Measurements from ENCODE around the gene RPL36.
"Not testable (repeated sequence)": the region's sequence is repeated elsewhere in the genome, so short reads cannot be mapped to it uniquely, and the experiment has no call there.

The RPL36 gene

GRCh38 chr19:5676105-5676771 is 13.9 kb upstream of the RPL36 start:
- DNase-seq: no peak

DNA sequence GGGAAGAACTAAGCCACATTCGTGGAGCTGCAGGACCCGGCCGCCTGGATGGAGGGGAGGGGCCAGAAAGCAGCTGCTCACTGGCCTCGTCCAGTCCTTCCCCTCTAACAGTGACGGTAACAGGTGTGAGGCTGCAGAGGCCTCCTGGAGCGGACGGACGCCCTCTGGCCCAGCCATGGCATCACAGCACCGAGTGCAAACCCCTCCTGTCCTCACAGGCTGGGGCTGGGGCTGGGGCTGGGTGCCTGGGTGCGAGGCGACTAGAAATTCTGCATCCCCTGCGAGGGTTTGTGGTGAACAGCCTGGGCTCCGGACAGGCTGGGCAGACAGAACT is 13.4 kb upstream of the RPL36 start:
- DNase-seq: no peak

DNA sequence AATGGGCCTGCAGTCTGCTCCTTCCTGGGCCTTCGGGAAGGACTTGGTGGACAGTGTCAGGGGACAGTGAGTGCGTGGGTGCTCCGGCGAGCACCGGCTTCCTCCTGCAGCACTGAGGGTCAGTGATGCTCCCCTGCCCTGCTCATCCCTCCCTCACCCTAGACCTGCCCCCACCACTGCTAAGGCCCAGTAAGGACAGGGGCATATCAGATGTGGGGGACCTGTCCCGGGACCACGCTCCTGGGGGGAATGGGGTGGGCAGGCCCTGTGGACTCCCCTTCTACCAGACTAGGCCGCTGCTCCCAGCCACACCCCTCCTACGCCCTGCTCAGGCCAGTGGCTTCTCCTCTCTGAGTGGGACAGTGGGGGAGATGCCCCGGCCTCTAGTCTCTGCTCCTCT is 13.0 kb upstream of the RPL36 start:
- DNase-seq: no peak

- DNase-seq: no peak
These were observed 12.5 kb upstream of the RPL36 start for GRCh38 chr19:5677580-5677979.

DNA sequence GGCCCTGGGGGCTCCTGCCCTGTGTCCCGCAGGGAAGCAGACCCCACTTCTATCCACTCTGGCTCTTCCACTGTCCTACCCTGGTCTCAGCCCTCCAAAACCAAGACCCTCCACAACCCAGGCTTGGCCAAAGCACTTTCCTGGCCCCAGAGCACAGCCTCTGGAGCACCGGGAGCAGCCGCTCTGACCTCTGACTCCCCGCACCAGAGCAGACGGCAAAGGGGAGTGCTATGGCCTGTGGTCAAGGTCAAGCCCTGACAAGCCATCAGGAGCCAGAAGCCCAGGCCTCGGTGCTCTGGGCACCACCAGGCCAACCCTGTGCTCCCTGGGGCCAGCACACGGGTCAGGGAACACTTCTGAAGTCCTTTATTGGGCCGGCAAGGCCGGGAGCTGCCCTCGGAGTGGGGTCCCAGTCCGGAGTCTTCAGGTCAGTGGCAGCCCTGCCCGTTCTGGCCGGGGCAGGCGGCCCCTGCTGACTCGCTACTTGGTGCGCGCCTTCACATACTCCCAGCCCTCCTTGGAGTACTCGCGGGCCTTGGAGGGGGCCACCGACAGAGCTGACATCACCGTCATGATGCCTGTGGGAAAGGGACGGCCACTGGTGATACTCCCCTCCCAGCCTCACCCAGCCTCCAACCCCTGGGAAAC is 11.9 kb upstream of the RPL36 start:
- DNase-seq: no peak

DNA sequence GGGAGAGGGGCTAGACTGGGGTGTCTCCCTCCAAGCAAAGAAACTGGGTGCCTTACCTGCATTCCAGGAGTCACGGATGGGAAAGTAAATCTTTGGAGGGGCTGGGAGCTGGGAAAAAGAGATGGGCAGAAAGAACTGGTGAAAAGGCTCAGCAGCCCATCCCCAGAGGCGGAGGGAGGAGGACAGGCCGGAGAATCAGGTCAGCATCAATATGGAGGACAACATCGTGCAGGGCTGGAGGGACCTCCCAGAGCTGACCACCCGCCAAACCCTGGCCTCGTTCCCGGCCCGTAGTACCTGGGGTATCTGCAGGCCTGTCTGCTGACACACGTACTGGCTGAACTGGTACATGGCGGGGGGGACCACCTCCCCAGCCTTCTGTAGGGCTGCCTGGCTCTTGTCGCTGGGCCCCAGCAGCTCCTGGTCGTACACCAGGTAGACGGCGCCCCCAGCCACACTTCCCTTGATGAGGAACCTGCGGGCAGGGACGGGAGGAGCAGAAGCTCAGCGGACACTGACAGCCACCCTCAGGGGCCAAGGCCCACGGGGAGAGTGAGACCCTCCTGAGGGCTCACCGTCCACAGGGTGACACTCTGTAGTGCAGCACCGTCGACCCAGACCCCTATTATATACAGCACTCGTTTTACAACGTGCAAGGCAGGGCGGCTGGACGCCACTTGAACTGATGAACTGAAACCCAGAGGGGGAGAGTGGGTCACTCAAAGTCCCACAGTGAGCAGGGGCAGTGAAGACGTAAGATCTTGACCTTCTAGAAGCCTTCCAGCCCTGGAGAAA is 10.6 kb upstream of the RPL36 start:
- DNase-seq: no peak

DNA sequence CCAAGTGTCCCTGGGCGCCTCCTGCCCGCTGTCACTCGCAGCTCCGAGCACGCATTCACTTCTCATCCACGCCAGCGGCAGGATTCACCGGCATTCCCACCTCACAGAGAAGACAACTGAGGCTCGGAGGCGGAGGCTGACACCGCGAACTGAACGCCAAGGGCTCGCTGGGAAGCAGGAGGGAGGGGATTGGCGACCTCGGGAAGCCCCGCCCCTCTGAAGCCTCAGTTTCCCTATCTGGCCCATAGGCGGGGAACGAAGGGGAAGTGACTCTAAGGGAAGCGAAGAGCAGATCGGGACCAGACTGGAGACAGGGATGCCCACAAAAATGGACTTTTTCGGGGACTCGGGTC is 10.0 kb upstream of the RPL36 start:
- no peak for DNase-seq

- peak; percentile 98 for DNase-seq
These were observed 9.4 kb upstream of the RPL36 start, which contains the start of the genes HSD11B1L and MICOS13 for GRCh38 chr19:5680437-5681368. HSD11B1L (plus strand) TSS chr19:5681027; CDS start chr19:5684833, 3,806 bp downstream. MICOS13 (minus strand) TSS chr19:5680516; CDS start chr19:5680486, 30 bp downstream.

GRCh38 chr19:5681391-5682106 is 8.5 kb upstream of the RPL36 start:
- no peak for DNase-seq

GRCh38 chr19:5682107-5682482 is 8.0 kb upstream of the RPL36 start:
- DNase-seq: no peak

DNA sequence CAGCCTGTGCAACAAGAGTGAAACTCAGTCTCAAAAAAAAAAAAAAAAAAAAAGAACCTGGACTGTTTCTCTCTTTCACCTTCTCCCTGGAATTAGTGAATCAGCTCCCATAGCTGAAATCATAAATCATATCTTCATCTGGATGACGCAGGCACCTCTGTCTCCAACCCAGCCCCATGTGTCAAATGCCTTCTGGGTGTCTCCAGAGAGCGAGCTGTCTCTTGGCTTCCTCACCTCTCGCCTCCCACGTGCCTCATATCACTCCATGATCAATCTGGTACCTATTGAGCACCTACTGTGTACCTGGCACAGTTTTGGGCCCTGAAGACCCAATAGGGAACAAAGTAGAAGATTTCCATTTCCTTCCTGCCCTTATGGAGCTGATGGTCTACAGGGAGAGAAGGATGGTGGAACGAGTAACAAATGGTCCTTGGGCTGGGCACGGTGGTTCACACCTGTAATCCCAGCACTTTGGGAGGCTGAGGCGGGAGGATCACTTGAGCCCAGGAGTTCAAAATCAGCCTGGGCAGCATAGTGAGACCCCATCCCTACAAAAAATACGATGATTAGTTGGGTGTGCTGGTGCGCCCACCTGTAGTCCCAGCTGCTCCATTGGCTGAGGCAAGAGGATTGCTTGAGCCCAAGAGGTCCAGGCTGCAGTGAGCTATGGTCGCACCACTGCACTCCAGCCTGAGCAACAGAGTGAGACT is 6.8 kb upstream of the RPL36 start:
- DNase-seq: no peak

- no peak for DNase-seq
These were observed 5.2 kb upstream of the RPL36 start for GRCh38 chr19:5684694-5685430.

DNA sequence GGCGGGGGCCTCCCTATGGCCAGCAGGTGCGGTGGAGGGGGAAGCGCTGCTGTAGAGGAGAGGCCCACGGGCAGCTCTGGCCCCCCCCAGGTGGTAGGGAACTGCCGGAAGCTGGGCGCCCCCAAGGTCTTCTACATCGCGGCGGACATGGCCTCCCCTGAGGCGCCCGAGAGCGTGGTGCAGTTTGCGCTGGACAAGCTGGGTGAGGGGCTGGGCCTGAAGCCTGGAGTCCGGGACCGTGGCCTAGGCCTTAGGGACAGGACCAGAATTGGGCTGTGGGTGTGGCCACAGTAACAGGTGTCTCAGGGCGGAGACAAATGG is 3.8 kb upstream of the RPL36 start:
- no peak for DNase-seq

- DNase-seq: peak; percentile 83
These were observed 3.3 kb upstream of the RPL36 start for GRCh38 chr19:5686647-5687359.

DNA sequence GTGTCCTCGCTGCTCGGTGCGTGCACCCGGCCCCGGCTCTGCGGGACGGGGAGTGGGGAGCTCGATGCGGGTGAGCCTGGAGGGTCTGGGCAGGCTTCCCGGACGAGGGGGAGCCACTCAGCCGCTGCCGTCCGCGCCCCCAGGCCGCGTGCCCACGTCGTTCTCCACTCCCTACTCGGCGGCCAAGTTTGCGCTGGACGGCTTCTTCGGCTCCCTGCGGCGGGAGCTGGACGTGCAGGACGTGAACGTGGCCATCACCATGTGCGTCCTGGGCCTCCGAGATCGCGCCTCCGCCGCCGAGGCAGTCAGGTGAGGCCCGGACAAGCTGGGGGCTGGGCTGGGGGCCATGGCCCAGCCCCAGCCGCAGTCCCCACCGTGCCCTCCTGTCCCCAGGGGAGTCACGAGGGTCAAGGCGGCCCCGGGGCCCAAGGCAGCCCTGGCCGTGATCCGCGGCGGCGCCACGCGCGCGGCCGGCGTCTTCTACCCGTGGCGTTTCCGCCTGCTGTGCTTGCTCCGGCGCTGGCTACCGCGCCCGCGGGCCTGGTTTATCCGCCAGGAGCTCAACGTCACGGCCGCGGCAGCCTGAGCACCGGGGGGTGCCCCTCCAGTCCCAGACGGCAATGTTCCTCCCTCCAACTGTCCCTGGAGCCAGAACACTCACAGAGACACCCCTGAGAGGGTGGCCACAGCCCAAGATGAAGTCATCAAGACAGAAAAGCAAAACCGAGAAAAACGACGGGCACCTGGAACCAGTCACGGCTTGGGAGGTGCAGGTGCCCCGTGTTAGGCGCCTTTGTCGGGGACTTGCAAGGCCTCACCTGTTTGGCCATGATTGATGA is 2.5 kb upstream of the RPL36 start:
- no peak for DNase-seq

DNA sequence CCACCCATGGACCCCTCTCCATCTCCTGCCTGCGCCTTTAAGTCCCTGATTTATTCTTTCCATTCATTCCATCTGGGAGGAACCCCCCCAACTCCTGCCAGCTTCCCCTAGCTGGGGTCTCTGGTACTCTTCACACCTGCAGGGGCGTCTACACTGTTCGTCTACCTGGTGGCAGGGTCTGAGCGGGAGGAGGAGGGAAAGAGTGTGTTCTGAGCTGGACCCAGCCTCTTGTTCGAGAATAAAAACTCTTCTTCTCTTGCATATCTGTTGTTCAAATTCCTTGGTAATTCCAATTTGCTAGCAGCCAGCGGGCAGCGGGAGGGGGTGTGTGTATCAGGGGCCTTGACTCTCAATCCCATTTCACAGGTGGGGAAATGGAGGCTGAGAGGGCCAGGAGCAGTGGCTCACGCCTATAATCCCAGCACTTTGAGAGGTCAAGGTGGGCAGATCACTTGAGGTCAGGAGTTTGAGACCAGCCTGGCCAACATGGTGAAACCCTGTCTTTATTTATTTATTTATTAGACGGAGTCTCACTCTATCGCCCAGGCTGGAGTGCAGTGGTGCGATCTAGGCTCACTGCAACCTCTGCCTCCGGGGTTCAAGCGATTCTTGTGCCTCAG is 1.7 kb upstream of the RPL36 start:
- DNase-seq: not testable (repeated sequence)

GRCh38 chr19:5690955-5691821 is 1.1 kb downstream of the RPL36 start:
- DNase-seq: peak; percentile 54

Measured in NCI-H446 treated with DMSO at 0.1 percent for 48 hours (cell line).